ENCODE data around the gene TUBB. TPM values are rescaled to one million over a fixed set of nuclear protein-coding genes. Genes with fewer than 3 reads are reported as not detected.
"Not testable (repeated sequence)": the region's sequence is repeated elsewhere in the genome, so short reads cannot be mapped to it uniquely, and the experiment has no call there.

The TUBB gene
- total RNA-seq, 1 experiment from 2014 or later: 1,837 TPM

- peak; percentile 85 for DNase-seq (ENCODE audit: low read depth)
These were observed 39.6 kb downstream of the TUBB start for GRCh38 chr6:30759575-30760239.

DNA sequence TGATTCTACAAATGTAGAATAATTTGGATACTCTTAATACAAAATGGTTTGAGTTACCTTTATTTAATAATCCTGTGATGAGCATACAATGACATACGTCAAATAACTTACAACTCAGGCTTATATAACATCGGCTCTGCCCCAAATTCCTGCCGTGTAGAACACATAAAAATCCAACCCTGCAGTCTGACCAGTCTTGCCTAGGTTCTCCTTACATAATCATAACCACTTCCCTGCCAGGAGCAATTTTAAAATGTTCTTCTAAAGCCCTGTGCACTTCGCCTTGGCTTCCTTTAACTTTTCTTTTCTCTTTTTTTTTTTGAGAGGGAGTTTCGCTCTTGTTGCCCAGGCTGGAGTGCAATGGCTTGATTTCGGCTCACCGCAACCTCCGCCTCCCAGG lies 40.4 kb downstream of the TUBB start:
- no peak for DNase-seq (ENCODE audit: low read depth)

GRCh38 chr6:30761791-30762429 lies 41.8 kb downstream of the TUBB start:
- DNase-seq (ENCODE audit: low read depth): no peak

DNA sequence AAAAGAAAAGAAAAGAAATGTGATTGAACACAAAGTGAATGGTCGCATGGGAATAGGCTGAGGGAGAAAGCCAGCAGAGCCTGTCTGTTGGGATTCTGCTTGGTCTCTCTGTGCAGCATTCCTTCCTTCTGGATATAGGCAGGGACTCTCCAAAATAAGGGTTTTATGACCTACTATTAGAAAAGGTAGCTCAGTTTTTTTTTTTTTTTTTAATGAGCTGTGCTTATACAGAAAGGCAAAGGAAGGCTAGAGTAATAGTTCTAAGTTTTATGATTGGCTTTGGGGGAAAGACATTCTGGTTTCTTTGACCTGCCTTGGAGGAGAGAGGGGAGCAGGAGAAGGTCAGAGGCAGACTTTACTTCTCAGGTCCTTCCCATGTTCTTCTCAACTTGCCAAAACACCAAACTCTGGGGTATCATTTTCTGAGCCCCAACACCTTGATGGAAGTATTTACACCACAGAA lies 43.0 kb downstream of the TUBB start:
- DNase-seq (ENCODE audit: low read depth): no peak

- peak; percentile 76 for DNase-seq (ENCODE audit: low read depth)
These were observed 43.7 kb downstream of the TUBB start for GRCh38 chr6:30763618-30764489.

DNA sequence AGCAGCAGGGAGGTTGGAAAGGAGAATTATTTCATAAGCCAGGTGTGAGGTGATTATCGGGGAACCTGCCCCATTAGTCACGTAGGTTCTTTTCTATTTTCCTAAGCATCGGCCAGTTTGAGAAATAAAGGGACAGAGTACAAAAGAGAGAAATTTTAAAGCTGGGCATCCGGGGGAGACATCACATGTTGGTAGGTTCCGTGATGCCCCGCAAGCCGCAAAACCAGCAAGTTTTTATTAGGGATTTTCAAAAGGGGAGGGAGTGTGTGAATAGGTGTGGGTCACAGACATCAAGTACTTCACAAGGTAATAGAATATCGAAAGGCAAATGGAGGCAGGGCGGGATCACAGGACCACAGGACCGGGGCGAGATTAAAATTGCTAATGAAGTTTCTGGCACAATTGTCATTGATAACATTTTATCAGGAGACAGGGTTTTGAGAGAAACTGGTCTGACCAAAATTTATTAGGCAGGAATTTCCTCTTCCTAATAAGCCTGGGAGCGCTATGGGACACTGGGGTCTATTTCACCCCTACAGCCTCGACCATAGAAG lies 44.4 kb downstream of the TUBB start:
- DNase-seq (ENCODE audit: low read depth): not testable (repeated sequence)

- not testable (repeated sequence) for DNase-seq (ENCODE audit: low read depth)
These were observed 45.3 kb downstream of the TUBB start for GRCh38 chr6:30765495-30765894.

DNA sequence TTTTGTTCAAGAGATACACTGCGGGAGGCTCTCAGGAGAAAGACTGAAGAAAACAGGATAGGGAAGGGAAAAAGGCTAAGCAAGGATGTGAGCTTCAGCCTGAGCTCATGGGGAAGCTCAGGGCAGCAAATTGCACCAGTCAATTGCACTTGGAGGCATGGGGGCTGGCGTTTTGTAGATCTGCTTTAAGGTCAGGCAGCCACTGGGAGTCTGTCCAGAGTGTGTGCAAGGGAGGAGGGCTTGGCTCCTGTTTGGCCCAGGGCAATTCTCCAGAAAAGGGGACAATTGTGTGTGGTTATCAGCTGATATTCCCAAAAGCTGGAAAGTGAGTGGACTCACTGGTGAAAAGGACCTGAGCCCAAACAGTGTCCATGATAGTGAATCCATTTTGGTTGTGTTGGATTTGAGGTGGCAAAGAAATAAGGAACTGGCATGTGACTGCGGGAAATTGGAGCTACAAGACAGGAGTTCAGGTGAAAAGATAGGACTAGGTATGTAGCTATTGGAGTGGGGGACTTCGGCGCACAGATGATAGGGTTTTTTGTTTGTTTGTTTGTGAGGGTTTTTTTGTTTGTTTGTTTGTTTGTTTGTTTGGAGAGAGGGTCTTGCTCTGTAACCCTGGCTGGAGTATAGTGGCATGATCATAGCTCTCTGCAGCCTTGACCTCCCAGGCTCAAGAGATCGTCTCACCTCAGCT lies 46.5 kb downstream of the TUBB start:
- DNase-seq (ENCODE audit: low read depth): peak; percentile 63

- peak; percentile 62 for DNase-seq (ENCODE audit: low read depth)
These were observed 47.2 kb downstream of the TUBB start for GRCh38 chr6:30767158-30767943.

DNA sequence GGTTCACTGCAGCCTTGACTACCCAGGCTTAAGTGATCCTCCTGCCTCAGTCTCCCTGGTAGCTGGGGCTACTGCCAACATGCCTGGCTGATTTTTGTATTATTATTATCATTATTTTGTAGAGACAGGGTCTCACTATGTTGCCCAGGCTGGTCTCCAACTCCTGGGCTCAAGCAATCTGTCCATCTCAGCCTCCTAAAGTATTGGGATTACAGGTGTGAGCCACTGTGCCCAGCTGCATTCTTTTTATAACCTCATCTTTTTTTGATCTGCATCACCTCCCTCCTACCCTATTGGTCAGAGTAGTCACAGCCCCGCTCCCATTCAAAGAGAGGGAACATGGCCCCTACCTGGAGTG lies 47.8 kb downstream of the TUBB start:
- DNase-seq (ENCODE audit: low read depth): no peak

- DNase-seq (ENCODE audit: low read depth): peak; percentile 38
These were observed 48.5 kb downstream of the TUBB start for GRCh38 chr6:30768634-30769087.

DNA sequence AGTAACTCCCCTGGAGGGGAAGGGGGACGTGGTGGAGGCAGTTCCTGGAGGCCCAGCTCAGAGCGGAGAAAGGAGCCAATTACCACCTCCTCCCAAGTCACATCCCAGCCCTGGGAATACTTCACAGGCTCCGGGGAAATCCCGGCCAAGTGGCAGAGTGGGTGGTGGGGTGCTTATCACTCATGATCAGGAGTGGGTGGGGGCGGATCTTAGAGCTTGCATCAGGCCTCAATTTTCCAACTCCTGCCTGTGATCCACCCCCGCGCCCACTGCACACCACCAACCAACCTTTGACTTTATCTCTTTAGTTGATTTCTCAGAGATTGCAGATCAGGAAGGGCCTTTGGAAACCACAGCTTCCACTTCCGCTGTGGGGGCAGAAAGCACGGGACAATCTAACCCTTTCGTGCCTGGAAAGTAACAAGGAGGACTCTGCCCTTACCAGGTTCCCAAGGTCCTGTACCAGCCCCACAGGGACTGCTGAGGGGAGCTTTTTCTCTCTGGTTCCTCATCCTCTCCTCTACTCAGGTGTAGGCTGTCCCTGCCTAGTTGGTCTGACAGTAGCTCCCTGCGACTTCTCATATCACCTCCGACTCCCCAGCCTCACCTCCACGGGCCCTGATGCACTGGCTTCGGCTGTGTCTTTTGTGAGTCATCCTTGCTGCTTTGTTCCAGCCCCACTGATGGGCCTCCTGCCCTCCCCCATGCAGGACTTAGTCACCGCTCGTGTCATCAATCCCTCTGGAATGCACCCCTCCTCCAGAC lies 49.1 kb downstream of the TUBB start:
- DNase-seq (ENCODE audit: low read depth): peak; percentile 99

DNA sequence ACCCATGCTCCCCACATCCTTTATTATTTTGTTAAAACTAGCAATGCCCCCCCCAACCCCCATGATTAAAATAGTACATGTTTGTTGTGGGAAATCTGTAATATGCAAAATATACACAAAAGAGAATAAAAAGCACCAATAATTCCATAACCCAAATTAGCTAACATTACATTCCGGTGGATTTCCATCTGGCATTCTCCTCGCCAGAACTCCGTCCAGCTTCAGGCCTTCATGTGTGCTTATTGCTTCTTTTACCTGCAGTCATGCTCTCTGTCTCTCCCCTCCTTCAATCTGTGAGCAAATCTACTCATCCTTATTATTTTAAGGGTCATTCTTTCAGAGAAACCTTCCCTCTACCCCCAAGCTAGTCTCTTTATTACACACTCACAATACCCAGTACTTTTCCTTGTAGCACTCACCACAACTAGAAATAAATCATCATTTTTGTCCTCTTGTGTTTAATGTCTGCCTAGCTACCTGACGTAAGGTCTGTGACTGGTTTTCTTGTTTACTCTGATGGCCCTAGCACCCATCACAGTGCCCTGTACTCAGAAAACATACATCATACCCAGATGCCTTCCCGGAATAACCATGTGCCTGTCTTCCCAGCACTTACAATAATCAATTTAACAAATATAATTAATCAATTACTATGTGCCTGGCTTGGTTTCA lies 49.8 kb downstream of the TUBB start:
- DNase-seq (ENCODE audit: low read depth): peak; percentile 62

GRCh38 chr6:30770592-30770991 lies 50.4 kb downstream of the TUBB start:
- no peak for DNase-seq (ENCODE audit: low read depth)

GRCh38 chr6:30774701-30775100 lies 54.5 kb downstream of the TUBB start:
- DNase-seq (ENCODE audit: low read depth): no peak

All from RPMI7951 (cell line).